ENCODE results near the gene INKA1. TPM values are rescaled to one million over a fixed set of nuclear protein-coding genes. Genes with fewer than 3 reads are reported as not detected.
A peak's percentile ranks its signal among the peaks of the same experiment; 100 is the strongest.

INKA1 gene
- total and polyA plus RNA-seq, 3 experiments from 2014 or later: 1.1 to 1.7 (median 1.1) TPM

DNA sequence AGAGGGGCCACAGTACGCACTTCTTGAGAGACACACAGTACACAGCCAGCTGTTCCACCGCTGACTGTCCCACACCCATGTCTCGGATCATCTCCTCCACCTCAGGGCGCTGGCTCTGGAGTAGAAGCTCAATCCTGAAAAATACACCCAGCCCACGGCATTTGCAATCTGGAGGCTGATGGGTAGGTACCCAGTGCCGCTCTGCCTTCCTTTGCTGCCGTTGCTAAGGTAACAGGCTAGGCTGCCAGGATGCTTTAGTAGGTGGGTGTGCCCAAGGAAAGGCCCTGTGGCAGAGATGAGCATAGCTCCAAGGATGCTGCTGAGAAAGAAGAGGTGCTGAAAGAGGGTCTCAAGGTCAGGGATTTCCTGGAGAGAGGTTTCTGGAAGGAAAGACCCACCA is 38.7 kb downstream of the INKA1 start:
- Mint-ChIP-seq H3K27me3 (peaks cover 0 to 2% of the 10 kb centered on the region in 2 donors), H3K36me3 (no peaks in the 10 kb centered on the region), H3K4me1 (peaks cover 0 to 4% (median 2%) of the 10 kb centered on the region in 3 donors), H3K9me3 (no peaks in the 10 kb centered on the region), H3K4me3 (no peak overlapping the region), H3K27ac (no peak overlapping the region)
- CTCF ChIA-PET: interaction anchor here (1.1 to 7.7 kb wide), 4 partner anchors 23 to 122 kb away, joined by 4 to 246 read pairs (median 17); partner anchors contain the start of genes AMIGO3, CDHR4, INKA1 and UBA7
- H3K4me3 ChIP-seq (ENCODE audit: low read length): no peak overlapping the region
- DNase-seq: no peak
- no peaks in the 10 kb centered on the region for H3K27me3 ChIP-seq (ENCODE audit: insufficient read depth, low read length, poor library complexity, severe bottlenecking)
- no peaks in the 10 kb centered on the region for H3K36me3 ChIP-seq (ENCODE audit: insufficient read depth, low read length)
- no peaks in the 10 kb centered on the region for H3K9me3 ChIP-seq (ENCODE audit: low read length)
- H3K4me1 ChIP-seq (ENCODE audit: insufficient read depth, low read length): no peaks in the 10 kb centered on the region
- H3K27ac ChIP-seq (ENCODE audit: low read depth, low read length): no peak overlapping the region
- POLR2A ChIA-PET: no interaction called here

DNA sequence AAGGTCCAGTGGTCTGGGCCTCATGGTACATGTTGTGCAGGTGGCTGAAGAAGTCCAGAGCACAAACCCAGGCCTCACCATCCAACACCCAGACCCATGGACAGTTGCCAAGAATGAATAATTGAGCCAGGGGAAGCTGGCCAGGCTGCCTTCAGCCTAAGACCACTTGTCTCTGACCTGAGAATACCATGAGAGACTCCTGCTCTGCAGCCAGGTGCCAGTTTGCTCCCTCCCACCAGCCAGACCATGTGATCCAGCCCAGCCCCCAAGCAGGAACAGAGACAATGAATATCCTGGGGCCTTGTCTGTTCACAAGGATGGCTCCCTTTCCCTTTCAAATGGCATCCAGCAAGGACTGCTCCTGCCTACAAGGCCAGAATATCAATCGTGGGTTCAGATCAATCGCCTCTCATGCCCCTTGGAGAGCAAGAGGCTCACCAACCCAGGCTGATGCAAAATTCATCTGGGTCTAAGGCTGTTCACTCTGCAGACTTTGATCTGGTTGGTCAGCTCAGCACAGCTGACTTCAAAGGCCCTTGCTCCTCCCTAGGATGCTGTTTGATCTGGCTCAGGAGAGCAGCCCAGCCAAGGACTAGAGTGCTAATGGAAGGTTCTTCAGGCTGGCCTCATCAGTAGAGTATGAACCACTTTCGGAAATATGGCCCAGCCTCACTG is 39.9 kb downstream of the INKA1 start:
- no peak overlapping the region for H3K4me3 ChIP-seq (ENCODE audit: low read length)
- H3K9me3 ChIP-seq (ENCODE audit: low read length): no peaks in the 10 kb centered on the region
- no peaks in the 10 kb centered on the region for H3K27me3 ChIP-seq (ENCODE audit: insufficient read depth, low read length, poor library complexity, severe bottlenecking)
- H3K27ac ChIP-seq (ENCODE audit: low read depth, low read length): no peak overlapping the region
- H3K36me3 ChIP-seq (ENCODE audit: insufficient read depth, low read length): no peaks in the 10 kb centered on the region
- peaks cover 0 to 2% of the 10 kb centered on the region in 2 donors for H3K27me3 Mint-ChIP-seq
- H3K4me1 Mint-ChIP-seq: peaks cover 0 to 4% (median 2%) of the 10 kb centered on the region in 3 donors
- ChIA-PET CTCF (interaction anchor here (7.7 kb wide), 1 partner anchor 39 kb away, joined by 246 read pairs; the partner anchor contains the start of genes CDHR4 and INKA1), POLR2A (no interaction called here)
- H3K4me3 Mint-ChIP-seq: no peak overlapping the region
- H3K9me3 Mint-ChIP-seq: no peaks in the 10 kb centered on the region
- no peaks in the 10 kb centered on the region for H3K4me1 ChIP-seq (ENCODE audit: insufficient read depth, low read length)
- H3K36me3 Mint-ChIP-seq: peaks cover 0 to 4% (median 0%) of the 10 kb centered on the region in 3 donors
- DNase-seq: no peak
- peak overlapping the region in 2 of 8 donors; percentile 5 to 29 for H3K27ac Mint-ChIP-seq

DNA sequence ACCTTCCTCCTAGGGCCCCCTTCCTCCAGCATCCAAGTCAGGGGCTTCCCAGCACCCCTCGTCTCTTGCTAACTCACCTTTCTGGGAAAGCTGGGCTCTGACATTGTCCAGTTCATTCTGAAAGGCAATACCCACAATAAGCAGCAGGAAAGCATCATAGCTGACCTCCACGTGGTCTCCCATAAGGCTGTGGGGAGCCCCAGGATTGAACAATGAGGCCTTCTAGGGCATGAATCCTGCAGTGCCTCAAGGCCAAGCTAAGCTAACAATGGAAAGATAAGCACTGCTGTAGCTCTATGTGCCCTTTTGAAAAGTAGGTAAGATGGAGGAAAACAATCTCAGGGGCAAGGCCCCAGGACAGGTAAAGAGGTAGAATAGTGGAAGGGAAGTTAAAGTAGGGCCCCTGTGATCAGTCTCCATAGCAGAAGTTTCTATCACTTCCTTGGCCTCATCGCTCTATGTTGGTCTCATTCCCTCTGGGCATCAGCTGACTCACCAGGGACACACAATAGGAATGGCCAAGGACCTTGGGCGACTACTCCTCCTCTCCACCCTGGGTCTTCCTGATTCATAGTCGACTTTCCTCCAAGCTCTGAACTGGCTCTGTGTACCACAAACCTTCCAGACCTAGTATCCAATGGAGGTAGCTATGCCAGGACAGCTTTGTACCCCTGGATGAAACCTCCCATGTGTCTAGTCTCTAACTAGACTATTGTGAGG is 41.6 kb downstream of the INKA1 start:
- POLR2A ChIA-PET: interaction anchor here (0.6 kb wide), 1 partner anchor 56 kb away, joined by 3 read pairs; no protein-coding TSS in a partner anchor
- no peaks in the 10 kb centered on the region for H3K4me1 ChIP-seq (ENCODE audit: insufficient read depth, low read length)
- CTCF ChIA-PET: interaction anchor here (1.0 to 5.8 kb wide), 4 partner anchors 10 to 305 kb away, joined by 3 to 30 read pairs (median 5); partner anchors contain the start of gene INKA1

DNA sequence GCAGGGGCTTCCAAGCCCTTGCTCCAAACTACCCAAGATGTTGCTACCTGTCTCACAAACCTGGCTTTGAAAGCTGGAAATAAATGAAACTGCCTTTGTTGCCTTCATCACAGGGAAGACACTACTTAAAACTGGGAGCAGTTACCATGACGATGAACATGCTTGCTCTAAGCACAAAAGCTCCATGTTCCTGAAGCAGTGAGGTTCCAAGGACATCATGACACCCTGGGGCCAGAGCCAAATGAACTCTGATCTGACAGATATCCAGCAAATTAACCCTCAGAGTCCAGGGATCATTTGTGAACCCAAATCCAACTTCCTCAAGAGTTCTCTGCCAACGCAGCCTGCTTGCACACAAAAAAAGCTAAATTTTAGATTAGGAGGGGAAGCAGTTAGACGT is 42.6 kb downstream of the INKA1 start:
- H3K4me3 Mint-ChIP-seq: no peak overlapping the region
- no peaks in the 10 kb centered on the region for H3K9me3 Mint-ChIP-seq
- H3K36me3 Mint-ChIP-seq: peaks cover 0 to 4% (median 0%) of the 10 kb centered on the region in 3 donors
- H3K27me3 ChIP-seq (ENCODE audit: insufficient read depth, low read length, poor library complexity, severe bottlenecking): no peaks in the 10 kb centered on the region
- peaks cover 0 to 2% of the 10 kb centered on the region in 2 donors for H3K27me3 Mint-ChIP-seq
- POLR2A ChIA-PET: no interaction called here
- H3K27ac ChIP-seq (ENCODE audit: low read depth, low read length): no peak overlapping the region
- no peak overlapping the region for H3K27ac Mint-ChIP-seq
- H3K4me1 ChIP-seq (ENCODE audit: insufficient read depth, low read length): no peaks in the 10 kb centered on the region
- no peak overlapping the region for H3K4me3 ChIP-seq (ENCODE audit: low read length)
- no peaks in the 10 kb centered on the region for H3K9me3 ChIP-seq (ENCODE audit: low read length)
- DNase-seq: no peak
- no peaks in the 10 kb centered on the region for H3K36me3 ChIP-seq (ENCODE audit: insufficient read depth, low read length)
- H3K4me1 Mint-ChIP-seq: no peaks in the 10 kb centered on the region
- CTCF ChIA-PET: interaction anchor here (1.0 to 5.8 kb wide), 4 partner anchors 11 to 306 kb away, joined by 3 to 30 read pairs (median 5); partner anchors contain the start of gene INKA1

More for the DNA sequence above, 41.6 kb downstream of the INKA1 start:
- H3K27ac ChIP-seq (ENCODE audit: low read depth, low read length): no peak overlapping the region
- H3K9me3 ChIP-seq (ENCODE audit: low read length): no peaks in the 10 kb centered on the region
- H3K27me3 ChIP-seq (ENCODE audit: insufficient read depth, low read length, poor library complexity, severe bottlenecking): no peaks in the 10 kb centered on the region
- Mint-ChIP-seq H3K4me1 (no peaks in the 10 kb centered on the region), H3K9me3 (no peaks in the 10 kb centered on the region), H3K27me3 (peaks cover 0 to 2% of the 10 kb centered on the region in 2 donors), H3K27ac (peak overlapping the region in 1 of 8 donors; percentile 55), H3K36me3 (peaks cover 0 to 4% (median 0%) of the 10 kb centered on the region in 3 donors), H3K4me3 (no peak overlapping the region)
- no peak overlapping the region for H3K4me3 ChIP-seq (ENCODE audit: low read length)
- no peaks in the 10 kb centered on the region for H3K36me3 ChIP-seq (ENCODE audit: insufficient read depth, low read length)
- no peak for DNase-seq

Other genes with a start within 250 kb of the INKA1 start
- under 1 TPM; 0.33 to 0.46 TPM for gene BSN, start 248.8 kb upstream of the INKA1 start, total RNA-seq
- gene BSN, start 248.8 kb upstream of the INKA1 start, polyA plus RNA-seq: not detected
- gene APEH, start 128.9 kb upstream of the INKA1 start, total RNA-seq: 100 to 1,000 TPM; 190 to 194 TPM
- 119 TPM for gene APEH, start 128.9 kb upstream of the INKA1 start, polyA plus RNA-seq
- gene MST1, start 113.8 kb upstream of the INKA1 start, total RNA-seq: 1 to 10 TPM; 6.0 to 8.5 TPM
- 0.31 TPM for gene MST1, start 113.8 kb upstream of the INKA1 start, polyA plus RNA-seq
- 10 to 100 TPM; 38.8 to 43.7 TPM for gene RNF123, start 113.7 kb upstream of the INKA1 start, total RNA-seq
- 20.7 TPM for gene RNF123, start 113.7 kb upstream of the INKA1 start, polyA plus RNA-seq
- under 1 TPM; 0.15 to 0.31 TPM for gene AMIGO3, start 83.6 kb upstream of the INKA1 start, total RNA-seq
- 1.5 TPM for gene AMIGO3, start 83.6 kb upstream of the INKA1 start, polyA plus RNA-seq
- 10 to 100 TPM; 52.6 to 53.8 TPM for gene GMPPB, start 79.3 kb upstream of the INKA1 start, total RNA-seq
- 24.6 TPM for gene GMPPB, start 79.3 kb upstream of the INKA1 start, polyA plus RNA-seq
- gene IP6K1, start 16.7 kb upstream of the INKA1 start, total RNA-seq: 10 to 100 TPM; 37.1 to 47.5 TPM
- 26.1 TPM for gene IP6K1, start 16.7 kb upstream of the INKA1 start, polyA plus RNA-seq
- gene CDHR4, start 3.4 kb upstream of the INKA1 start, total RNA-seq: not detected
- not detected for gene CDHR4, start 3.4 kb upstream of the INKA1 start, polyA plus RNA-seq
- 10 to 100 TPM; 57.8 to 58.3 TPM for gene UBA7, start 10.7 kb downstream of the INKA1 start, total RNA-seq
- gene UBA7, start 10.7 kb downstream of the INKA1 start, polyA plus RNA-seq: 40.7 TPM
- 10 to 100 TPM; 21.9 to 22.9 TPM for gene TRAIP, start 53.3 kb downstream of the INKA1 start, total RNA-seq
- gene TRAIP, start 53.3 kb downstream of the INKA1 start, polyA plus RNA-seq: 1.9 TPM
- gene CAMKV, start 66.6 kb downstream of the INKA1 start, total RNA-seq: under 1 TPM; 0.44 to 0.77 TPM
- not detected for gene CAMKV, start 66.6 kb downstream of the INKA1 start, polyA plus RNA-seq
- gene MST1R, start 100.6 kb downstream of the INKA1 start, total RNA-seq: 1 to 10 TPM in 1 of 2 experiments, under 1 TPM in 1; 0.83 to 1.2 TPM
- gene MST1R, start 100.6 kb downstream of the INKA1 start, polyA plus RNA-seq: not detected
- gene MON1A, start 126.5 kb downstream of the INKA1 start, total RNA-seq: 10 to 100 TPM; 17.9 to 18.1 TPM
- 22.4 TPM for gene MON1A, start 126.5 kb downstream of the INKA1 start, polyA plus RNA-seq
- gene RBM6, start 136.9 kb downstream of the INKA1 start, total RNA-seq: 10 to 100 TPM; 71.6 to 75.8 TPM
- gene RBM6, start 136.9 kb downstream of the INKA1 start, polyA plus RNA-seq: 53.2 TPM

Measured in CD8-positive, alpha-beta memory T cell (primary cell).